ENCODE results near the gene ADAD2.
A peak's percentile ranks its signal among the peaks of the same experiment; 100 is the strongest.

ADAD2 gene

GRCh38 chr16:84178146-84178765 is 12.7 kb upstream of the ADAD2 start:
- no peak for DNase-seq

DNA sequence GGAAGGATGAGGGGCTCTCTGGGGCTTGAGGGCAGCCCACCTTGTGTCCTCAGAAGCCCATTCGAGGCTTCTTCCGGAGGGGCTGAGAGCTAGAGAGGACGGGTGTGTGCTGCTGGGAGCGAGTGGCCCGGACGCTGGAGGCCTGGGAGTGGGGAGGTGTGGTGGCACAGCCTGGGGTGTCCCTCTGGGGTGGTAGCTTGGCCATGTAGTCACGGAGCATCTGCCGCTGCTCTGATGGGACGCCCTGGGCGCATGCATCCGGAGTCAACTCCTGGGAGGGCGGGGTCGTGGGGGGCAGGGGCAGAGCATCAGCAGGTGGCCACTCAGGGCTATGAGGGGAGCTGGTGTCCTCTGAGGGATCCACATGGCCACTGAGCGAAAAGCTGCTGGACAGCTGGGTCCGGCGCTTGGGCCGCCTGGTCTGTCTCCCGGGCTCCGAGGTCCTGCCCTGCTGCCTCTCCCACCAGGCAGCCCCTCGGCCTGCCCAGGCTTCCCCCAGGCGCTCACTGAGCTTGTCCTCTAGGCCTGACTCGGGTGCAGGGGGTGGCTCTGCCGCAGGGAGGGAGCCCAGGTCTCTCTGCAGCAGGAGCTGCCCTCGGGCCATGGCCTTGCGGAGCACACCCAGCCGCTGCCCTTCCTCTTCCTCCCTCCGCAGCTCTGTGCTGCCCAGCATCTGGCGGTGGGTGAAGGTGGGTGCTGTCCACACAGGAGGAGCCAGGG is 11.9 kb upstream of the ADAD2 start:
- DNase-seq: no peak

GRCh38 chr16:84179612-84180320 is 11.2 kb upstream of the ADAD2 start:
- no peak for DNase-seq

- DNase-seq: no peak
Measured at GRCh38 chr16:84180519-84181140, 10.3 kb upstream of the ADAD2 start.

DNA sequence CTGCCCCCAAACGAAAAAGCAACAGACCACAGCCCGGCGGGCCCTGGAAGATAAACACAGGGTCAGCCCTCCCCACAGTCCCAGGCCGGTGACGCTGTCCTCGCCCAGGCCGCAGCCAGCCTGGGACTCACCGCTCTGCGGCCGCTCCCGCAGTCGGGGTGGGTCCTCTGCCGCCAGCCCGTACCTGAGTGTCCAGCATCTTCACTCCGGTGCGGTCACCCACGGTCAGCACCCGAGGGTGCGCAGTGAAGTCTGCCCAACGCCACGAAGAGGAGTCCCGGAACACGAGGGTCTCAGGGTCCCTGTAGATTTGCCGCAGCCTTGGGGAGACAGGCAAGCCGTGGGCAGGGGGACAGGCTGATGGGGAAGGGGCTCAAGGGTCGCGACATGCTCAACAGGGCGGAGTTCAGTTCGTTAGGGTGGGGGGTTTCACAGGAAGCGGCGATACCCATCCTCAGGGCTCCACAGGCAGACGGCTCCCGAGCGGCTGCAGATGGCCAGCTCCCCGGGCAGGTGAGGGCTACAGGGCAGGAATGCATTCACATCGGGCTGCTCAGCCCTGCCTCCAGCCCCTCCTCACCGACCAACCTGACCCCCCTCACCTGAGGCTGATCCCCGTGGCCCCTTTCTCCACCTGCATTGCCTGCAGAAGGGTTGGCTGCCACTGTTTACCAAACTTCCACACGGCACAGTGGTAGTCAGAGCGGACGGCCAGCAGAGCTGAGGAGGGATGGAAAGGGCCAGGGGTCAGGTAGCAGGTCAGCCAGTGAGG is 9.6 kb upstream of the ADAD2 start:
- no peak for DNase-seq

GRCh38 chr16:84182104-84182503 is 8.9 kb upstream of the ADAD2 start:
- DNase-seq: no peak

GRCh38 chr16:84182680-84183571 is 8.0 kb upstream of the ADAD2 start:
- DNase-seq: no peak

GRCh38 chr16:84183572-84183875 is 7.4 kb upstream of the ADAD2 start:
- DNase-seq: no peak

DNA sequence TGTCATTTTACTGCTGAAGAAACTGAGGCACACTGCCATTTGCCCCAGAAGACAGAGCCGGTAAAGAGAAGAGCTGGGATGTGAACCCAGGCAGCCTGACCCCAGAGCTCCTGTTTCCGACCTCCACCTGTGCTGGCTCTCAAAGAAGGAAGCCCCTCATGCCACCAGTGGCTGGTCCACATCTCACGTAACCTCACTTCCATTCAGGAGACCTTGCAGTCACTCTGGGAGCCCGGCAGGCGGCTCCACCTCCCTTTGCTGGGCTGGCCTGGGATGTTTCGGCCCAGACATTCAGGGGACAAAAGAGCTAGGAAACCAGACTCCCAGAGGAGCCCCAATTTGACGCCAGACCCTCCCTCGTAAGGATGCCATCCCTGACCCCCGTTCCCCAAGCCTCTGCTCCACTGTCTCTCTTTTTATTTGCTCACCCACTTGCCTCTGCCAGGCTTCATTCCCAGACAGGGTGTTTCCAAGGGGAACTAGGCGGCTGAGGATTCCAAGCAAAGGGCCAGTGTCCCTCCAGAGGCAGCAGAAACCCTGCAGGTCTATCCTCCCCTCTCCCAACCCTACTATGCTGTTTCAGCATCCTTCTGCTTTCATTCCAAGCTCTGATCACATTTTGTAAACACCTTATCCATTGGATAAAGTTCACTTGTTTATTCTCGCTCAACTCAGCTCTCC is 6.9 kb upstream of the ADAD2 start:
- no peak for DNase-seq

GRCh38 chr16:84184775-84185174 is 6.2 kb upstream of the ADAD2 start:
- no peak for DNase-seq

- peak; percentile 68 for DNase-seq
Measured at GRCh38 chr16:84186685-84187437, 4.1 kb upstream of the ADAD2 start, which contains the start of gene TAF1C. Gene TAF1C, minus strand, starts transcription at chr16:84187057. Its CDS starts 2,069 bp downstream, at chr16:84184988.

DNA sequence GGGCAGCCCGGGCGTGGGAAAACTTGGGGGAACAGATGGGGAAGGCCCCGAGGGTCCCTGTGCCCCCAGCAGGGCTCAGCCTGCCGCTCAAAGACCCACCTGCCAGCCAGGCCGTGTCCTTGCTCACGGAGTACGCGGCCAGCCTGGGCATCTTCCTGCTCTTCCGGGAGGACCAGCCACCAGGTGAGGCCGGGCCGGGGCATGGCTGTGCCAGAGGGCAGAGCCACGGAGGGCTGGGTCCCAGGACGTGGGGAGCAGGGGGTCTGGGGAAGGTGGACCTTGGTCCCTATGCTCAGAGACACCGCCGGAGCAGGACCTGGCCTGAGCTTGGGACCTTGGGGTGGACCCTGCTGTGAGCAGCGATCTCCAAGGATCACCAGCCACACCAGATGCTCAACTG is 509 bp downstream of the ADAD2 start:
- DNase-seq: no peak

GRCh38 chr16:84193480-84193879 is 2.5 kb downstream of the ADAD2 start:
- DNase-seq: no peak

DNA sequence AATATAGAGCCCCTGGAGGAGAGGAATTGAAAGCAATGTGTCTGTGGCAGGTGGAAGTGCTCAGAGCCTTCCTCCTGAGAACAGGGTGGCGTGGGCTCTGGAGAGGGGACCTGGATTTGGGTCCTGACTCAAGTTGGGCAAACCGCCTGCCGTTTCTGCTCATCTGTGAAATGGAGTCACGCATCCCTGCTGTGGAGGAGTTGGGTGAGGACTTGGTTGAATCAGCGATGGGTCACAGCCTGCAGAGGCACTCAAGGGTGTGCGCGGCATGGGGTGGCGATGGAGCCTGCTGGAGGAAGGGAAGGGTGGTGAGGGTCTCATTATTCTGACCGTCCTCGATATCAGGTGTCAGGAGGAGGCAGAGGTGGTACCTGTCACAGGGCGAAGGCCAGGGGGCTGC is 3.1 kb downstream of the ADAD2 start:
- no peak for DNase-seq

DNA sequence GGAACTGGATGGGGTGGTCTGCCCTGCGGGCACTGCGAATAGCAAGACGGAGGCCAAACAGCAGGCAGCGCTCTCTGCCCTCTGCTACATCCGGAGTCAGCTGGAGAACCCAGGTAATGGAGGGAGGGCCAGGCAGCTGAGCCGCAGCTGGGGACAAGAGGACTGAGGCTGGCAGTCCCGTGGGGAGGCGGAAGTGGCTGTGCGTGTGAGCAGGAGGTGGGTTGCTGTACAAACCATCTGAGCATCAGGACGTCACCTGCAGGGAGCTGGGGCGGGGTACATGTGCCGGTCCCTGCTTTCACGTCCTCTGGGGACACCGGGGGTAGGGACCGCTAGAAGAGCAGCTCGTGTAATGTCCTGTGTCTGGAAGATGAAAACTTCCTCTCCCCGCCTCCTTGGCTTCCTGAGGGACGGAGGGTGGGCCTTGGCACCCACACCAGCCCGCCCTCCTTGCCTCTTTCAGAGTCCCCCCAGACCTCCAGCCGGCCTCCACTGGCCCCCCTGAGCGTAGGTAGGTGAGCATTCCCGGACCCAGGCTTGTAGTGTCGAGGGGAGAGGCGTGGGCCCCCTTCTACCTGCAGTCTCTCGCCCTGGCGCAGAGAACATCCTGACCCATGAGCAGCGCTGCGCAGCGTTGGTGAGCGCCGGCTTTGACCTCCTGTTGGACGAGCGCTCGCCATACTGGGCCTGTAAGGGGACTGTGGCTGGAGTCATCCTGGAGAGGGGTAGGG is 3.7 kb downstream of the ADAD2 start:
- no peak for DNase-seq

- no peak for DNase-seq
Measured at GRCh38 chr16:84195201-84196093, 4.5 kb downstream of the ADAD2 start.

GRCh38 chr16:84196101-84196500 is 5.1 kb downstream of the ADAD2 start:
- no peak for DNase-seq

DNA sequence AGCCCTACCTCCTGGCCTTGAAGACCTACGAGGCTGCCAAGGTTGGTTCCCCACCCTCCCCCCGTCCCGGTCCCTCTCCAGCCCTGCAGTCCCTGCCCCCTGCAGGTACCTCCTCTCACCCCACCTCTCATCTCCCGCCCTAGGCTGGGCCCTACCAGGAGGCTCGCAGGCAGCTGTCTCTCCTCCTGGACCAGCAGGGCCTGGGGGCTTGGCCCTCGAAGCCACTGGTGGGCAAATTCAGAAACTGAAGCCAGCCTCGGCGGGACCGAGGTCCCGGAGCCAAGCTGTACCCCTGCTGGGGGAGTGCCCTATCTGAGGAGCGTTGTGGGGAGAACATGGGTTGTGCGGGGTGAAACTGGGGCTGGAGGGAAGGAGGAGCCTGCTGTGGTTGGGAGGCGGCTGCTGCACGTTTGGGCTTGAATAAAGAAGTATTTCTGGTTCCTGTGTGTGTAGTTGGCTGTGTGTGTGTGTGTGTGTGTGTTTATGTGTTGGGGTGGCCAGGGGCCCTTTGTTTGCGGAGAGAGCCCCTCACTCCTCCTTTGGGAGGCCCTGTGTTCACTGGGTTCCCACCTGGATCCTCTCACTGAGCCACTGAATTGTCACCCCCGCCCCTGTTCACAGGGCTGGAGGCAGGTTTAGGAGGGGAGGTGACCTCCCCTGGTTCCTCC is 5.9 kb downstream of the ADAD2 start:
- DNase-seq: no peak
